Spleen (tissue), 7 donors: ENCODE measurements around the gene TRIM38.
"Not testable (repeated sequence)": the region's sequence is repeated elsewhere in the genome, so short reads cannot be mapped to it uniquely, and the experiment has no call there.

Source experiments
- CTCF ChIP-seq, 11 experiments: fragments of 200-600 bp in 7 of 11; fragments of 450-650 bp in 4 of 11; sonication (generic) in 4 of 11; IDR thresholded peaks in 8 of 11; conservative IDR thresholded peaks in 3 of 11; 1 replicate in 7 of 11; 2 replicates in 4 of 11; pipeline versions ENCODE4 v1.4.0 to v1.8.0; 2016 to 2021; ENCODE audit warnings: antibody characterized with exemption in 11 of 11, inconsistent platforms in 4 of 11, mild to moderate bottlenecking in 1 of 11
- POLR2AphosphoS5 ChIP-seq, 3 donors: sonication (generic); formaldehyde crosslinking; IDR thresholded peaks; one replicate each; pipeline ENCODE4 v1.5.1; 2017; ENCODE audit warnings: antibody characterized with exemption in 3 of 3
- donor health status: DM: no; HTN: no; CAD: no; lungs with moderate emphysema.
- donor health status: DM: no; HTN: no; CAD: no.
- donor health status: DM: no; HTN: no; CAD: no.

GRCh38 chr6:25945738-25946137 lies 16.9 kb upstream of the TRIM38 start:
- TF ChIP-seq CTCF (IDR thresholded peaks at IDR 0.05 in 8 of 11, conservative IDR thresholded peaks at IDR 0.05 in 3 of 11); POLR2AphosphoS5 (IDR thresholded peaks at IDR 0.05): not testable (repeated sequence)
